MM.1S (cell line): Measurements from ENCODE around the gene HPGDS.
"Not testable (repeated sequence)": the region's sequence is repeated elsewhere in the genome, so short reads cannot be mapped to it uniquely, and the experiment has no call there.

Experiments used
- CTCF ChIP-seq: fragments of 300-600 bp; sonication (generic); IDR thresholded peaks from 2 replicates; pipeline ENCODE4 v1.5.1; 2016; ENCODE audit warnings: antibody characterized with exemption, low read length, mixed read lengths
- EZH2 ChIP-seq: fragments of 300-600 bp; sonication (generic); optimal IDR thresholded peaks from 2 replicates; pipeline ENCODE3; 2017; ENCODE audit warnings: low read depth, mild to moderate bottlenecking, antibody characterized with exemption, low read length, mixed read lengths
- EZH2phosphoT487 ChIP-seq: fragments of 300-600 bp; sonication (generic); IDR thresholded peaks from 2 replicates; pipeline ENCODE4 v1.6.1; 2018; ENCODE audit warnings: antibody characterized with exemption, low read length

DNA sequence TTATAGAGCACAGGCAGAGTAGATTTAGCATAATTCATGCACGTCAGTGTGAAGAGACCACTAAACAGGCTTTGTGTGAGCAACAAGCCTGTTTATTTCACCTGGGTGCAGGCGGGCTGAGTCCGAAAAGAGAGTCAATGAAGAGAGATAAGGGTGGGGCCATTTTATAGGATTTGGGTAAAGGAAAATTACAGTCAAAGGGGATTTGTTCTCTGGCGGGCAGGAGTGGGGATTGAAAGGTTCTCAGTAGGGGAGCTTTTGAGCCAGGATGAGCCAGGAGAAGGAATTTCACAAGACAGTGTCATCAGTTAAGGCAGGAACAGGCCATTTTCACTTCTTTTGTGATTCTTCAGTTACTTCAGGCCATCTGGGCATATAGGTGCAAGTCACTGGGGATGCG is 40.3 kb upstream of the HPGDS start:
- not testable (repeated sequence) for TF ChIP-seq CTCF, EZH2phosphoT487, EZH2
